Measurements from ENCODE around the gene HEATR5A.
"Not testable (repeated sequence)": the region's sequence is repeated elsewhere in the genome, so short reads cannot be mapped to it uniquely, and the experiment has no call there.

HEATR5A gene

GRCh38 chr14:31319701-31320100, 100.6 kb downstream of the HEATR5A start:
- TF ChIP-seq CTCF (IDR thresholded peaks at IDR 0.05; ENCODE audit: low read depth, low read length, missing control alignments), result no peak
- H3K4me3 ChIP-seq (ENCODE audit: low read depth, low read length), result no peak overlapping the region

GRCh38 chr14:31312934-31313333, 107.4 kb downstream of the HEATR5A start:
- H3K4me3 ChIP-seq (ENCODE audit: low read depth, low read length), result no peak overlapping the region
- TF ChIP-seq CTCF (IDR thresholded peaks at IDR 0.05; ENCODE audit: low read depth, low read length, missing control alignments), result no peak

More at GRCh38 chr14:31319701-31320100, 100.6 kb downstream of the HEATR5A start:
- DNase-seq (ENCODE audit: low read depth), result no peak

DNA sequence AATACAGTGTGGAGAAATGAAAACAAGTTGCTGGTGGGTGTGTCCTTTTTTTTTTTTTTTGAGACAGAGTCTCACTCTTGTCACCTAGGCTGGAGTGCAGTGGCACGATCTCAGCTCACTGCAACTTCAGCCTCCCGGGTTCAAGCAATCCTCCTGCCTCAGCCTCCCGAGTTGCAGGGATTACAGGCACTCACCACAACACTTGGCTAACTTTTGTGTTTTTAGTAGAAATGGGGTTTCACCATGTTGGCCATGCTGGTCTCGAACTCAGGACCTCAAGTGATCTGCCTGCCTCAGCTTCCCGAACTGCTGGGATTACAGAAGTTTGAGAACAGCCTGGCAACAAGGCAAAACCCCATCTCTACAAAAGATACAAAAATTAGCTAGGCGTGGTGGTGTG, 108.0 kb downstream of the HEATR5A start:
- not testable (repeated sequence) for DNase-seq (ENCODE audit: low read depth); H3K4me3 ChIP-seq (ENCODE audit: low read depth, low read length)

More at GRCh38 chr14:31312934-31313333, 107.4 kb downstream of the HEATR5A start:
- DNase-seq (ENCODE audit: low read depth), result no peak

DNA sequence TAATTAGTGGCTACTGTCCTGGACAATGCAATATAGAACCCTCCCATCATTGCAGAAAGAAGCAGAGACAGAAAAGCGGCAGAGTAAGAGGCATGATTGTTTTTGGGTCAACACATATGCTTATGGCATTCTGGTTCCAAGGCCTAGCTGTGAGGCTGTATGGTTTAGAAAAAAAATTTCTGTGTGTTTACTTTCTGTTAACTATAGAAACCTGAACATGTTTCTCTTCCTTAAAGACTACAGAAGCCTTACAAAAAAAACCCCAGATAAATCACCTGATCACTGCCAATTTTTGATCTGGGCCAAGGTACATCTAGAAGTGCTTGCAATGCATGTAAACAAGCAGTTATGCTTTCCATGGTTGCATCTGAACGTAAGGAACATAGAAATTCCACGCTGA, 112.7 kb downstream of the HEATR5A start:
- TF ChIP-seq CTCF (IDR thresholded peaks at IDR 0.05; ENCODE audit: low read depth, low read length, missing control alignments), result no peak
- DNase-seq (ENCODE audit: low read depth), result no peak
- no peak overlapping the region for H3K4me3 ChIP-seq (ENCODE audit: low read depth, low read length)

- no peak for TF ChIP-seq CTCF (IDR thresholded peaks at IDR 0.05; ENCODE audit: low read depth, low read length, missing control alignments)
- no peak overlapping the region for H3K4me3 ChIP-seq (ENCODE audit: low read depth, low read length)
- DNase-seq (ENCODE audit: low read depth), result no peak
Observed at GRCh38 chr14:31307198-31307597, 113.2 kb downstream of the HEATR5A start.

GRCh38 chr14:31303654-31304053, 116.7 kb downstream of the HEATR5A start:
- no peak for TF ChIP-seq CTCF (IDR thresholded peaks at IDR 0.05; ENCODE audit: low read depth, low read length, missing control alignments)
- no peak for DNase-seq (ENCODE audit: low read depth)
- H3K4me3 ChIP-seq (ENCODE audit: low read depth, low read length), result no peak overlapping the region

- no peak for DNase-seq (ENCODE audit: low read depth)
- no peak for TF ChIP-seq CTCF (IDR thresholded peaks at IDR 0.05; ENCODE audit: low read depth, low read length, missing control alignments)
- H3K4me3 ChIP-seq (ENCODE audit: low read depth, low read length), result no peak overlapping the region
Observed at GRCh38 chr14:31300883-31301282, 119.5 kb downstream of the HEATR5A start.
